HCT116 (cell line): Measurements from ENCODE around the gene KRCC1. TPM values are rescaled to one million over a fixed set of nuclear protein-coding genes. Genes with fewer than 3 reads are reported as not detected.

Experiments used
- ATAC-seq: fragments of 200-7000 bp; cut with Tn5 transposase; 2 replicates; pipeline ENCODE4 v1.9.1; 2020; ENCODE audit warnings: mild to moderate bottlenecking, moderate library complexity
- BruUV-seq: library from RNA; stranded (reverse); fragments of 400-500 nt; replicated peaks from 2 replicates; lab custom pipeline; 2021; lab: Mats Ljungman, UMichigan
- CTCF ChIA-PET: fragments of 300-600 bp; sonication (Branson Sonifier 250); formaldehyde crosslinking; loops from one replicate; lab custom pipeline; 2021; ENCODE audit warnings: antibody characterized with exemption; lab: Charles Lee
- POLR2A ChIA-PET: fragments of 300-600, 350-600 bp; sonication (Branson Sonifier 250); formaldehyde crosslinking; loops from one replicate; lab custom pipeline; 2021; ENCODE audit warnings: antibody characterized with exemption; lab: Charles Lee
- RAD21 ChIA-PET, 2 experiments: fragments of 300-600 bp; sonication (Branson Sonifier 250); formaldehyde crosslinking; loops; one replicate each; lab custom pipeline; 2023; ENCODE audit warnings: low total read pairs in 2 of 2; ENCODE audit not compliant: uncharacterized antibody in 2 of 2, unreplicated experiment in 2 of 2, low non-redundant PET in 1 of 2; lab: Charles Lee
- DNase-seq: peaks from one replicate; pipeline ENCODE4 v3.0.0-alpha.2; 2010; ENCODE audit warnings: low read depth, low spot score
- H2AFZ ChIP-seq: fragments of 200-600 bp; shearing (Covaris generic), sonication (generic); 2 replicates; pipeline ENCODE4 v1.6.1; 2017; ENCODE audit warnings: low read depth, mixed run types, mixed read lengths, antibody characterized with exemption, low read length; ENCODE audit not compliant: poor library complexity, severe bottlenecking
- H3K27ac ChIP-seq: 2 replicates; pipeline ENCODE4 v1.5.1; 2012; ENCODE audit warnings: low read depth, low read length
- H3K27me3 ChIP-seq: fragments of 200-600 bp; sonication (generic); 2 replicates; pipeline ENCODE4 v1.6.1; 2016; ENCODE audit warnings: mixed run types, low read length, mixed read lengths; ENCODE audit not compliant: insufficient read depth
- H3K36me3 ChIP-seq, 2 experiments: fragments of 200-500 bp in 1 of 2; fragments of 200-600 bp in 1 of 2; sonication (Bioruptor generic) in 1 of 2; sonication (generic) in 1 of 2; 2 replicates each; pipeline versions ENCODE4 v1.5.1 to v1.6.1; 2014 to 2016; ENCODE audit warnings: low read length in 2 of 2, inconsistent platforms in 1 of 2, mixed read lengths in 1 of 2, mixed run types in 1 of 2; ENCODE audit not compliant: insufficient read depth in 2 of 2, control insufficient read depth in 1 of 2
- H3K4me1 ChIP-seq, 2 experiments: fragments of 200-600 bp in 1 of 2; sonication (generic) in 1 of 2; 2 replicates each; pipeline versions ENCODE4 v1.5.1 to v1.6.1; 2012 to 2017; ENCODE audit warnings: low read length in 2 of 2, inconsistent platforms in 1 of 2, mild to moderate bottlenecking in 1 of 2, mixed read lengths in 1 of 2, mixed run types in 1 of 2, moderate library complexity in 1 of 2; ENCODE audit not compliant: insufficient read depth in 2 of 2, control insufficient read depth in 1 of 2
- H3K4me2 ChIP-seq: fragments of 200-600 bp; sonication (generic); 2 replicates; pipeline ENCODE4 v1.6.1; 2017; ENCODE audit warnings: mixed run types, low read length, mixed read lengths
- H3K4me3 ChIP-seq, 2 experiments: fragments of 200-600 bp in 1 of 2; sonication (generic) in 1 of 2; replicated peaks in 1 of 2; 2 replicates each; pipeline ENCODE4 v1.5.1; 2011 to 2016; ENCODE audit warnings: low read length in 2 of 2, control low read depth in 1 of 2, low read depth in 1 of 2, mild to moderate bottlenecking in 1 of 2, mixed read lengths in 1 of 2, mixed run types in 1 of 2
- H3K79me2 ChIP-seq: fragments of 200-600 bp; sonication (generic); 2 replicates; pipeline ENCODE4 v1.6.1; 2017; ENCODE audit warnings: mild to moderate bottlenecking, mixed run types, low read length, moderate library complexity, mixed read lengths; ENCODE audit not compliant: insufficient read depth
- H3K9ac ChIP-seq: fragments of 200-600 bp; sonication (generic); 2 replicates; pipeline ENCODE4 v1.6.1; 2016; ENCODE audit warnings: low read length, mixed read lengths
- H3K9me2 ChIP-seq: fragments of 200-600 bp; sonication (generic), shearing (Covaris generic); 2 replicates; pipeline ENCODE4 v1.6.1; 2017; ENCODE audit warnings: mixed run types, mild to moderate bottlenecking, moderate library complexity; ENCODE audit not compliant: insufficient read depth
- H3K9me3 ChIP-seq, 2 experiments: fragments of 200-500 bp in 1 of 2; fragments of 200-600 bp in 1 of 2; sonication (Bioruptor generic) in 1 of 2; sonication (generic) in 1 of 2; 2 replicates each; pipeline ENCODE4 v1.6.1; 2014 to 2017; ENCODE audit warnings: low read length in 2 of 2, mixed read lengths in 2 of 2, inconsistent platforms in 1 of 2, low read depth in 1 of 2, mild to moderate bottlenecking in 1 of 2, mixed run types in 1 of 2, moderate library complexity in 1 of 2; ENCODE audit not compliant: control insufficient read depth in 1 of 2, insufficient read depth in 1 of 2
- H4K20me1 ChIP-seq: fragments of 200-600 bp; sonication (generic), shearing (Covaris generic); 2 replicates; pipeline ENCODE4 v1.6.1; 2017; ENCODE audit warnings: mixed run types, mild to moderate bottlenecking, moderate library complexity; ENCODE audit not compliant: insufficient read depth
- CBX3 ChIP-seq: IDR thresholded peaks from 2 replicates; pipeline ENCODE4 v1.6.1; 2012; ENCODE audit warnings: low read depth
- CEBPB ChIP-seq: IDR thresholded peaks from 2 replicates; pipeline ENCODE4 v1.6.1; 2012; ENCODE audit warnings: low read depth
- EGR1 ChIP-seq: IDR thresholded peaks from 2 replicates; pipeline ENCODE4 v1.6.1; 2012; ENCODE audit warnings: low read depth
- ELF1 ChIP-seq: IDR thresholded peaks from 2 replicates; pipeline ENCODE4 v1.6.1; 2012; ENCODE audit warnings: low read depth, borderline replicate concordance
- EZH2 ChIP-seq: fragments of 200-600 bp; sonication (generic); IDR thresholded peaks from 2 replicates; pipeline ENCODE4 v1.6.1; 2017; ENCODE audit warnings: antibody characterized with exemption, mixed run types
- EZH2phosphoT487 ChIP-seq: fragments of 200-600 bp; IDR thresholded peaks from 2 replicates; pipeline ENCODE4 v1.6.1; 2018; ENCODE audit warnings: antibody characterized with exemption, borderline replicate concordance
- FOSL1 ChIP-seq: IDR thresholded peaks from 2 replicates; pipeline ENCODE4 v1.6.1; 2012; ENCODE audit warnings: low read depth
- JUND ChIP-seq: IDR thresholded peaks from 2 replicates; pipeline ENCODE4 v1.6.1; 2012
- POLR2AphosphoS5 ChIP-seq: IDR thresholded peaks from 2 replicates; pipeline ENCODE4 v1.6.1; 2011; ENCODE audit warnings: mild to moderate bottlenecking, low read depth, low read length, moderate library complexity
- RAD21 ChIP-seq: IDR thresholded peaks from 2 replicates; pipeline ENCODE4 v1.6.1; 2012; ENCODE audit warnings: low read depth, mild to moderate bottlenecking
- SIN3A ChIP-seq: IDR thresholded peaks from 2 replicates; pipeline ENCODE4 v1.6.1; 2012; ENCODE audit warnings: low read depth
- SP1 ChIP-seq: IDR thresholded peaks from 2 replicates; pipeline ENCODE4 v1.6.1; 2012; ENCODE audit warnings: low read depth
- SRF ChIP-seq: IDR thresholded peaks from 2 replicates; pipeline ENCODE4 v1.6.1; 2012; ENCODE audit warnings: low read depth
- TCF7L2 ChIP-seq: IDR thresholded peaks from 2 replicates; pipeline ENCODE4 v1.7.0; 2011; ENCODE audit warnings: borderline replicate concordance, inconsistent platforms; ENCODE audit not compliant: insufficient read depth, insufficient read length; ENCODE audit errors: extremely low read depth
- YY1 ChIP-seq: IDR thresholded peaks from 2 replicates; pipeline ENCODE4 v1.6.1; 2011; ENCODE audit warnings: low read length, low read depth, moderate library complexity, mild to moderate bottlenecking; ENCODE audit not compliant: insufficient replicate concordance; ENCODE audit errors: extremely low read depth
- ZFX ChIP-seq: fragments of 450-650 bp; IDR thresholded peaks from 2 replicates; pipeline ENCODE4 v1.6.1; 2017
- ZNF274 ChIP-seq: fragments of 200-500 bp; sonication (Bioruptor generic); IDR thresholded peaks from 2 replicates; pipeline ENCODE4 v1.6.1; 2014; ENCODE audit warnings: mild to moderate bottlenecking, low read depth, low read length, inconsistent platforms
- intact Hi-C: fragments of 100-400 bp; cut with micrococcal nuclease; formaldehyde crosslinking; loops from 2 replicates; pipeline ENCODE4 v1.10.0; 2022
- total RNA-seq: library from RNA; stranded (reverse); gene quantifications from one replicate; pipeline ENCODE4 v1.2.1, GENCODE V29; 2021; ENCODE audit not compliant: unreplicated experiment
- TF ChIP-seq, protein P1 (sequence below): IDR thresholded peaks from 2 replicates; pipeline ENCODE4 v1.6.1; 2012
- TF ChIP-seq, protein P2 (sequence below): IDR thresholded peaks from 2 replicates; pipeline ENCODE4 v1.6.1; 2012; ENCODE audit warnings: low read depth

KRCC1 gene
- total RNA-seq, 1 experiment from 2014 or later: 5.8 TPM

DNA sequence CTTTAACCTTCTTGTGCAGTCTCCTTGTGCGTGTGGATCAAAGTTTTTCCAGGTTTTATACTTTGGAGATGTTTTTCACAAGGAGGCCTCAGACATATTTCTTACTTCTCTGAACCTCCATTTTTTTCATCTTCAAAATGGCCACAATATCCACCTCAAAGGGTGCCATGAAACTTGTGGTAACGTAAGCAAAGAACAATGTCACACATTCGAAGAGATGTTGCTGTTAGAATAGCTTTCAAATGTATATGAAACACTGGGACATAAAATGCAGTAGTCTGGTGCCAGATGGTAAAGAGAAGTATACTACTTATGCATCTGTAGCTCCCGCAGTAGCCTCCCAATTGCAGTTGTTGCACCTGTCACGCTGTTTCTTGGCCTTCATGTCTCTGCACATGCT, 2.6 kb upstream of the KRCC1 start:
- no peaks in the 10 kb centered on the region for H3K9me3 ChIP-seq
- ChIA-PET RAD21 (no interaction called here), CTCF (no interaction called here), POLR2A (no interaction called here)
- H2AFZ ChIP-seq: no peak overlapping the region
- BruUV-seq: no TSS peak
- H4K20me1 ChIP-seq: no peaks in the 10 kb centered on the region
- intact Hi-C loops: no loop called here
- no peaks in the 10 kb centered on the region for H3K27me3 ChIP-seq
- no peak for TF ChIP-seq CBX3
- no peak for TF ChIP-seq ZNF274
- no peak for TF ChIP-seq RAD21
- TF ChIP-seq TCF7L2: no peak
- TF ChIP-seq, protein P1, sequence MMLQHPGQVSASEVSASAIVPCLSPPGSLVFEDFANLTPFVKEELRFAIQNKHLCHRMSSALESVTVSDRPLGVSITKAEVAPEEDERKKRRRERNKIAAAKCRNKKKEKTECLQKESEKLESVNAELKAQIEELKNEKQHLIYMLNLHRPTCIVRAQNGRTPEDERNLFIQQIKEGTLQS: no peak
- no peak for TF ChIP-seq ELF1
- TF ChIP-seq, protein P2, sequence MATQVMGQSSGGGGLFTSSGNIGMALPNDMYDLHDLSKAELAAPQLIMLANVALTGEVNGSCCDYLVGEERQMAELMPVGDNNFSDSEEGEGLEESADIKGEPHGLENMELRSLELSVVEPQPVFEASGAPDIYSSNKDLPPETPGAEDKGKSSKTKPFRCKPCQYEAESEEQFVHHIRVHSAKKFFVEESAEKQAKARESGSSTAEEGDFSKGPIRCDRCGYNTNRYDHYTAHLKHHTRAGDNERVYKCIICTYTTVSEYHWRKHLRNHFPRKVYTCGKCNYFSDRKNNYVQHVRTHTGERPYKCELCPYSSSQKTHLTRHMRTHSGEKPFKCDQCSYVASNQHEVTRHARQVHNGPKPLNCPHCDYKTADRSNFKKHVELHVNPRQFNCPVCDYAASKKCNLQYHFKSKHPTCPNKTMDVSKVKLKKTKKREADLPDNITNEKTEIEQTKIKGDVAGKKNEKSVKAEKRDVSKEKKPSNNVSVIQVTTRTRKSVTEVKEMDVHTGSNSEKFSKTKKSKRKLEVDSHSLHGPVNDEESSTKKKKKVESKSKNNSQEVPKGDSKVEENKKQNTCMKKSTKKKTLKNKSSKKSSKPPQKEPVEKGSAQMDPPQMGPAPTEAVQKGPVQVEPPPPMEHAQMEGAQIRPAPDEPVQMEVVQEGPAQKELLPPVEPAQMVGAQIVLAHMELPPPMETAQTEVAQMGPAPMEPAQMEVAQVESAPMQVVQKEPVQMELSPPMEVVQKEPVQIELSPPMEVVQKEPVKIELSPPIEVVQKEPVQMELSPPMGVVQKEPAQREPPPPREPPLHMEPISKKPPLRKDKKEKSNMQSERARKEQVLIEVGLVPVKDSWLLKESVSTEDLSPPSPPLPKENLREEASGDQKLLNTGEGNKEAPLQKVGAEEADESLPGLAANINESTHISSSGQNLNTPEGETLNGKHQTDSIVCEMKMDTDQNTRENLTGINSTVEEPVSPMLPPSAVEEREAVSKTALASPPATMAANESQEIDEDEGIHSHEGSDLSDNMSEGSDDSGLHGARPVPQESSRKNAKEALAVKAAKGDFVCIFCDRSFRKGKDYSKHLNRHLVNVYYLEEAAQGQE: no peak
- no peak for TF ChIP-seq SRF
- TF ChIP-seq SP1: no peak
- TF ChIP-seq JUND: no peak
- no peak for TF ChIP-seq CEBPB
- no peak for TF ChIP-seq SIN3A
- no peak for TF ChIP-seq POLR2AphosphoS5
- TF ChIP-seq EZH2phosphoT487: no peak
- TF ChIP-seq YY1: no peak
- TF ChIP-seq FOSL1: no peak
- no peak for TF ChIP-seq EGR1
- no peak for TF ChIP-seq EZH2
- TF ChIP-seq ZFX: no peak
- H3K36me3 ChIP-seq: no peaks in the 10 kb centered on the region
- H3K9ac ChIP-seq: no peak overlapping the region
- H3K27ac ChIP-seq: no peak overlapping the region
- ATAC-seq: no peak
- DNase-seq: no peak
- H3K4me1 ChIP-seq: peaks cover 7 to 21% of the 10 kb centered on the region in 2 experiments; a peak in 3 of 4 replicates
- no peak overlapping the region for H3K4me2 ChIP-seq
- H3K4me3 ChIP-seq: no peak overlapping the region
- H3K9me2 ChIP-seq: no peaks in the 10 kb centered on the region
- H3K79me2 ChIP-seq: peaks cover 23% of the 10 kb centered on the region
